GM23248 (cell line): Measurements from ENCODE around the gene TLL1.

Experiments used
- EZH2 ChIP-seq: fragments of 200-600 bp; sonication (generic); IDR thresholded peaks from 2 replicates; pipeline ENCODE4 v1.6.1; 2018; ENCODE audit warnings: antibody characterized with exemption, mild to moderate bottlenecking; ENCODE audit not compliant: insufficient read depth, poor library complexity, severe bottlenecking
- EZH2phosphoT487 ChIP-seq: fragments of 200-600 bp; sonication (generic); IDR thresholded peaks from 2 replicates; pipeline ENCODE4 v1.6.1; 2018; ENCODE audit warnings: antibody characterized with exemption, moderate library complexity, mild to moderate bottlenecking, low read depth; ENCODE audit not compliant: insufficient read depth

DNA sequence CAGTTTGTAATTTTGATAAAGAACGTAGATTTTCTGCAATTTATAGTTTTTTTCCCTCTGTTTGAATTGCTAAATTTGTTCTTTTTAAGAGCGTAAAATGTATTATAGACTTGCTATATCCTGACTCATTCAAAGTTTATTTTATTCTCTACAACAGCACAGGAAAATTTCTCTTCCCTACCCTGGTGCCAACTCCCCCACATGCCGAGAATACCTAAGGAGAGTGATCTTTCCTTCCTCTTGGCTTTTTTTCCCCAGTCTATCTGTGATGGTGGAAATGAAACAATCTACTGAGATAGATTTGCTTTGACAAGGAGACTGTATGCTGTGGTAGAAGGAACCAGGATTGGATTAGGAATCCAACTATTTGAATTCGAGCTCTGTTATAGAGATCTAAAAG lies 271.6 kb downstream of the TLL1 start:
- TF ChIP-seq EZH2 (no peak), EZH2phosphoT487 (no peak)
